ENCODE data around the gene NPAS2.

GRCh38 chr2:100977511-100977910 is 157.6 kb downstream of the NPAS2 start:
- TF ChIP-seq CTCF (conservative IDR thresholded peaks at IDR 0.05): no peak
- TF ChIP-seq EZH2 (IDR thresholded peaks at IDR 0.05; ENCODE audit: low read depth): no peak

Data from PC-9 (cell line).